Activated CD4-positive, alpha-beta T cell treated with anti-CD3 and anti-CD28 coated beads, Interleukin-10, Interleukin-2, amounts not matched to agents 100 ng/mL and 50 ng/mL, durations not matched to agents 16 hours and 8 hours (primary cell): ENCODE results near the gene COL4A4.

Source experiments
- DNase-seq: peaks from one replicate; pipeline ENCODE4 v3.0.0-alpha.2; 2020

The COL4A4 gene

GRCh38 chr2:226978300-226978699 lies 185.7 kb downstream of the COL4A4 start:
- no peak for DNase-seq

DNA sequence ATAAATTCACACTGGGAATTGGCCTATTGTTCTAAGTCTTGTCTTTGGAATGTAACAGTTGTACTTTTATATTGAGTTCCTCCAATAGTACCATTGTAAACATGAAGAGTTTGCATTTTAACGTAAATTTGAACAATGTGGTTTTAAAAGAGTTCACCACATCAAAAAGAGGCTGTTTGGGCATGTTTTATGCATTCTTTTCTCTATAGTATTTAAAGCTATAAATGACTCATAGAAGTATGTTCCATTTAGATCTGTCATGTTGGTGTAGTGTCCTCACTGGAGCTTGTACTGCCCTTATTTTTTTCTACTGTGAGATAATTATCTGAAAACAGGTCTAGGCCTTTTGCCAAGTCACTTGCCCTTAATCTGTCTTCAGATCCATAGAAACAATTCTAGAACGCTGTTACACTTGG lies 186.2 kb downstream of the COL4A4 start:
- DNase-seq: no peak

DNA sequence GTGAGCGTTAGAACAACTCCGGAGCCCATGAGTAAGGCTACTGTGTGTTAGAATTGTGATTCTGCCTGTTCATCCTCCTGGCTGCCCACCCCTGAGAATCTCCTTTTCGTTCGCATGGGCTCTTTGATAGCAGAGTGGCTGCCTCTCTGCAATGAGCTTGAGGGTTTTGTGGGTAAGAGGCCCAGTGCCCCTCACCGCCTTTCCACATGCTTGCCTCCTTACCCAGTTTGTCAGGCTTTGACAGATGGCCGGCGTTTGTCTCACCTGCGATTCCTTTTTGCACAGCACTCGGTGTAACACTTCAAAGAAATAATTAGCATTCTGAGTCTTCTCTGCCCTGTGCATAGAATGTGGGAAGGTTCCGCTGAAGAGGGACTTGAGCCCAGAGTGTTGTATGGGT lies 190.2 kb downstream of the COL4A4 start:
- no peak for DNase-seq

DNA sequence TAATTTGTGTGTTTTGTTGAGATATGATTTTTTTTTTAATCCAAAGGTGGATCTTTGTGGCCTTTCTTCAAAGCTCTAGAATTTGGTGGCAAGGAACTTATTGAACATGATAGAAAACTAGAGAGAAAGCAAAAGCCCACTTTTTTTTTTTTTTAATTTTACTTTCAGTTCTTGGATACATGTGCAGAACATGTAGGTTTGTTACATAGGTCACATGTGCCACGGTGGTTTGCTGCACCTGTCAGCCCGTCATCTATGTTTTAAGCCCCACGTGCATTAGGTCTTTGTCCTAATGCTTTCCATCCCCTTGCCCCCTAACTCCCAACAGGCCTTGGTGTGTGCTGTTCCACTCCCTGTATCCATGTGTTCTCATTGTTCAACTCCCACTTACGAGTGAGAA lies 192.2 kb downstream of the COL4A4 start:
- DNase-seq: no peak

GRCh38 chr2:226971084-226971483 lies 192.9 kb downstream of the COL4A4 start:
- no peak for DNase-seq

GRCh38 chr2:226970362-226970761 lies 193.6 kb downstream of the COL4A4 start:
- DNase-seq: no peak

GRCh38 chr2:226969417-226970080 lies 194.5 kb downstream of the COL4A4 start:
- DNase-seq: no peak

DNA sequence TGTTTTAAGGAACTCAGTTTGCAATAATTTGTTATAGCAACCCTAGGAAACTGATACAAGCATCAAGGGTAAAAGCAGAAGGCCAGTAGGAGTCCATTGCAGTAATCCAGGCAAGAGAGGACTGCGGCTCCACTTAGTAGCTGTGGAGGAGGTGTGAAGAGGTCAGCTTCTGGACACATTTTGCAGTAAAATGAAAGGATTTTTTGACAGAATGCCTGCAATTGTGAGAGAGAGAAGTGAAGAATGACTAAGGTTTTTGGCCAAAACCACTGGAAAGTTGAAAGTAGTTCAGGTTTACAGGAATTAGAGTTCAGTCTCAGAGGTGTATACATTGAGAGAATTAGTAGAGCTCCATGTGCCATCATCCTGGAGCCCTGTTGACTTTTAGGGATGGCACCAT lies 198.6 kb downstream of the COL4A4 start:
- no peak for DNase-seq

GRCh38 chr2:226963528-226963927 lies 200.5 kb downstream of the COL4A4 start:
- DNase-seq: no peak

GRCh38 chr2:226962176-226962773 lies 201.7 kb downstream of the COL4A4 start:
- DNase-seq: no peak

DNA sequence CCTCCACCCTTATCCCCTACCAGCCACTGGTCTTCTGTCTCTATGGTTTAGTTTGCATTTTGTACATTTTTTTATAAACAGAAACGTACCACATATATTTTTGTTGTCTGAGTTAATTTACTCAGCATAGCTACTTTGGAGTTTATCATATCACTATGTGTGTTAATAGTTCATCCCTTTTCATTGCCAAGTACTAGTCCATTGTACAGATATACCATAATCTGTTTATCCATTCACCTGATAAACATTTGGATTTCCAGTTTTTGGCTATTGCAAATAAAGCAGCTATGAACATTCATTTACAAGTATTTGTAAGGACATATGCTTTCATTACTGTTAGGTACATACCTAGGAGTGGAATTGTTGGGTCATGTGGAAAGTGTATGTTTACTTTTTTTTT lies 204.6 kb downstream of the COL4A4 start:
- DNase-seq: no peak

DNA sequence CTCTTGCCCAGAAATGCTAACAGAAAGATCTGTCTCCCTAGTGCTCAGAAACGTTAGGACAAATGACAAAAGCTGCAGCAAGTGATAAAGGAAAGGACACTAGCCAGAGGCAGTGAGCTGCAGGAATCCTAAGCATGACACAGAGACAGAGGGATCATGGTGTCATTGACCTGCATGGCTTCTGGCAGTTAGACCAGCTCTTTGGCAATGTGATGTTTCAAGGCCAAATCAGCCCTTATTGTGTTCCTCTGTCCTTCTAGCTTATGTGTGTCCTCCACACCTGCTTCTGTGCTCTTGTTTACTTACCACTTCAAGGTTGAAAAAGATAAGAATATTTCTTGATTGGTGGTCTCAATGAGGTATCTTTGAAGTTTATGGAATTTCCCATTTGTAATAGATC lies 207.3 kb downstream of the COL4A4 start:
- no peak for DNase-seq

DNA sequence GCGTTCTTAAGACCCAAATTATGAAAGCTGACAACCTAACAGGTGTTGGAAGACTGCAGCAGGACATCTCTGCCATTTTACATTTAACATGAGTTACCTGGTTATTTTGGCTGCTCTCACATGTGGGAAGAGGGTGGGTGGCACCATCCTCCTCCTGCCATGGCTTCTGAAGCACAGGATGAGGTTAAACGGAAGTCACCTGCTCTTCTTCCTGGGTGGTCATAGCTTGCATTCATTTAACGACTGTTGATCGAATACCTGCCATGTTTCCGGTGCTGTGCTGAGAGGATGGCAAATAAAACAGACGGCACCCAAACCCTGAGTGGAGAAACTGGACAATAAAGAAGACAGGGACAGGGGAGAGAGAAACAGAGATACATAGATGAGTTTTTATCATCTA lies 210.2 kb downstream of the COL4A4 start:
- no peak for DNase-seq

DNA sequence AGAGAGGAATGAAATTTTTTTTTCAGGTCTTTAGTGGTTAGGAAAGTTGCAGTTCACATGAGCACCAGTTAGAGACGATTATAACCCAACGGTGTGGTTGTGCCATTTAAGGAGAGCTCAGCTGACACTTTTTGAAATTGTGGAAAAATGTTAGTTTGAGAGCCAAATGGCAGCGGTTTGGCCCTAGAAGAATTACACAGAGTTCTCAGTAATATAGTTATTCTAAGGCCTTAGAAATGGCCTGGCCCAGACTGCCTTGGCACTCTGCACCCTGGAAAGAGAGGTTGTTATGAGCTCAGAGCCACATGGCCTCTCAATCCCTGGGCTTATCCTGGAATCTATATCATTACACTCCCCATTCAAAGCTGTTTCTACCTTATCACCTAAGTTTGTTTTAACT lies 210.8 kb downstream of the COL4A4 start:
- DNase-seq: no peak
